NCI-H345 treated with DMSO at 0.1 percent for 48 hours (cell line): ENCODE data around the gene ARRB1.
"Not testable (repeated sequence)": the region's sequence is repeated elsewhere in the genome, so short reads cannot be mapped to it uniquely, and the experiment has no call there.

ENCODE experiments used
- DNase-seq: peaks from one replicate; lab custom pipeline; 2025; ENCODE audit not compliant: unreplicated experiment; lab: John Stamatoyannopoulos, UW

ARRB1 gene

DNA sequence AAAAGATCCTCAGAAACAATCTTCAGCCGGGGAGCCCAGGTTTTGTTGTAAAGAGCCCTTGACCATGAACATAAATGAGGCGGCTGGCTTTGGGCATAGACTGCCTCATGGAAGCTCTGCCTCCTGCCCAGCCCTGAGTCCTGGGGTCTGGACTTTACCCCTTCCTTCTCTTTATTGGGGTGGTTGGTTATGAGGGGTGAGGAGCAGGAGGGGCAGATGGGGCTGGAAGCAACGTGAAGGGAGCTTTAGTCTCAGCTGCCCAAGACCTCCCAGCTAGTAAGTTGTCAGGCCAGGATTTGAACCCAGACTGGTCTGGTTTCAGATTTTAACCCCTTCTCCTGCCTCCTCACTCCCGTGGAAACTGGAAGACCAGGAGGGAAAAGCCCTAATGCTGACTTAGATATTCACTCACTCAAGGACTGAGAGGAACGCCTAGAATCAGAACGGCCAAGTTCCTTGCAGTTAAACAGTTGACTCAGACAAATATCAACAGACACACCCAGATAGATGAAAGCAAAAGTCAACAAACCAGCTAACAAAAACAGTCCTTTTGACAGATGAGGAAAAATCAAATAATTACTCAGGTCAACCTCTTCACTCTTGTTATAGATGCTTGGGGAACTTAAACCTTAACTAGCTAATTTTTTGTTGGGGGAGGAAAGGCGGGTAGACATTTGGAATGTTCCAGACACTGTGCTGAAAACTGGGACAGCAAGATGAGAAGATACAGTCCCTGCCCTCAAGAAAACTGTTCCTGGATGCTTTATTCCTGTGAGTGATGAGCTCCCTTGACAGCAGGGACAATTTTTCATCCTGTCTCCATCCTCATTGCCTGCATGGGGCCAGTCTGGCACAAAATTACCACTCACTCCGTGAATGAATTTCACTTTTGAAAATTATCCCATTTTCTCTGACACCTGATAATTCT is 20.8 kb upstream of the ARRB1 start:
- DNase-seq = no peak

DNA sequence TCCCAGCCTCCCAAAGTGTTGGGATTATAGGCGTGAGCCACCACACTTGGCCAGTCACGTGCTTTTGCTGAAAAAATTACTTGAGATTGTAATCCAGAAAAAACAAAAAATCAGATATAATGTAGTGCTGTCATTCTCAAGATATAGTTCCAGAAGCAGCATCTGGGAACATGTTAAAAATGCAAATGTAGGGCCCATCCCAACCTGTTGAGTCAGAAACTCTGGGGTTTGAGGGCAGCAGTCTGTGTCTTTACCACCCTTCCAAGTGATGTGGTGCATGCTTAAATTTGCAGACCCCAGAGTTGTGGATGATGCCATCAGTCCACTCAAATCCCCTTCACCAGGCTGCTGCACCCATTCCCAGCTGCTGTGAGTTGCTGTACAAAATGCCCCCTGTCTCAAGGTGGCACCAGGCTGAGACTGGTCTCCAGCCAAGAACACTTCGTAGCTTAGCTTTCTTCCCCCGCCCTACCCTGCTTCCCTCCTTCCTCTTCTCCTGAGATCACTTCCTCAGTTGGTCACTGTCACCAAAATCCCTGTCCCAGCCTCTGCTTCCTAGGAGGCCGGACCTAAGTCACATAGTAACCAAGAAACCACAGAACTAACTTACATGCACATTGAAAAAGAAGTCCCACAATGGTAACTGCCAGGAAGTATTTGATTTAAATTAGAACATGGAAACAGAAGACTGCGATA is 18.2 kb upstream of the ARRB1 start:
- no peak for DNase-seq

DNA sequence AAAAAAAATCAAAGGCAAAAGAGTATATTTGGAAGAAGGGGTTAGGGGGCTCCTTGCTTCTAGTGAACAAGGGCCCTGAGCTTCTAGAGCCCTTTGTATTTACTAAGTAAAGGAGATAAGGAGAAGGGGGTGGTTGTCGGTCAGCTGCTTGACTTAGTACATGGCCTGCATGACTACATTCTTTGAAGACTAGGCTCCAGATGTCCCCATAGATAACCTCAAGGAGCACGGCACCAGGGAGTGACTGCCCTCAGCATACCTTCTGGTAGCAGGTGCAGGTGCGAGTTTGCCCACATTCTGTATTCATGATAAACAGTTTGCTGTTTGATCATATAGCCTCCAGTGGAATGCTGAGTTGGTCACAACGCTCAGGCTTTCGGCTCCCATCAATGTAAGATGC is 15.4 kb upstream of the ARRB1 start:
- not testable (repeated sequence) for DNase-seq

DNA sequence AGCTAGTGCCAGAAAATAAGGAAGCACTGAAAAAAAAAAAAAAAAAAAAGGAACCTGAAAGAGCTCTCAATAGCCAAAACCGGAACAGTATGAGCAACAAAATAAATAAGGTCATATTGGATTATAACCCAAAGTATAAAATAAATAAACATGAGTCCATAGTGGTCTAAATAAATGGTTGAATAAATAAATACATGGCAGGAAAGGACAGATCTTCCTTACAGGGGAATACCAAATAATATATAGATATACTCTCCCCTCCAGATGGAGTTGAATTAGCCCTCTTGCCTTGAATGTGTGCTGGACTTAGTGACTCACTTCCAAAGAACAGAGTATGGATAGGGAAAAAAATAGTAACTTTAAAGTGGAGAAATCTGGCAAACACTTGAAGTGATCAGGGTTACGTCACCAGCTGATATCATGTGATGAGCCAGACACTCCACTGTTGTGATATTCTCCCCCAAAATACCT is 14.3 kb upstream of the ARRB1 start:
- DNase-seq = no peak

DNA sequence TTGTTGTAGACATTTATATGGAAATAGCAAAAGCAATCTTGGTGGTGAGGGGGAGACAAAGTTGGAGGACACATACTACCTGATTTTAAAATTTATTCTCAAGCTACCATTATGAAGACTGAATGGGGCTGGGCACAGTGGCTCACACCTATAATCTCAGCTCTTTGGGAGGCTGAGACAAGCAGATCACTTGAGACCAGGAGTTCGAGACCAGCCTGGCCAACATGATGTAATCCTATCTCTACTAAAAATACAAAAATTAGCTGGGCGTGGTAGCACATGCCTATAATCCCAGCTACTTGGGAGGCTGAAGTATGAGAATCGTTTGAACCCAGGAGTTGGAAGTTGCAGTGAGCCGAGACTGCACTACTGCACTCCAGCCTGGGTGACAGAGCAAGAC is 10.8 kb upstream of the ARRB1 start:
- not testable (repeated sequence) for DNase-seq

DNA sequence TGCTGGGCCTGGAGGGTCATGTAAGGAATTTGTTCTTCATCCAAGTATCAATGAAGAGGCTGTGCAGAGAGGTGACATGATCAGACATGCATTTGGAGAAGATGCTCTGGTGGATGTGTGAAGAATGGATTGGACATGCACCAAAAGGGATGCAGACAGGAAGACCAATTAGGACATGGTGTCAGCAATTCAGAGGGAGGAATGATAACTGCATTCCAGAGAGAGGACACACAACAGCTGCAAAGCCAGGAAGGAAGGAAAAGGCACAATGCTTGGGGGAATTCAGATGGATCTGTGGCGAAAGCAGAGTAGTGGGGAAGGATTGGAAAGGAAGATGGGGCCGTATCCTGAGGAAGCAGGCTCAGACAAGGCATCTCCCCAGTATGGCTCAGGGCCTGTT is 5.2 kb upstream of the ARRB1 start:
- no peak for DNase-seq

DNA sequence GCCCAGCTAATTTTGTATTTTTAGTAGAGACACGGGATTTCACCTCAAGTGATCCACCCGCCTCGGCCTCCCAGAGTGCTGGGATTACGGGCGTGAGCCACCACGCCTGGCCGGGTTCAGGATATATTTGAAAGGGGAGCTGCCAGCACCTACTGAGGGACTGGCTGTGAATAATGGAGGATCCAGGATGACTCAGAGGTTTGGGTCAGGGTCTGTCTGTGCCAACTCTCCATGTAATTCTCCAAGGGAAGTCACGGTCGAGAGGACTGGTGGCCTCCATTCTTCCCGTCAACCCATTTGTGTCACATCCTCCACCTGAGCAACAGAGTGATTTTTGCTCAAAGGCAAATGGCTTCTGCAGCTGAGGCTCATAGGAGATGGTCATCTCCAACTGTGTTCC is 3.6 kb upstream of the ARRB1 start:
- DNase-seq = no peak

DNA sequence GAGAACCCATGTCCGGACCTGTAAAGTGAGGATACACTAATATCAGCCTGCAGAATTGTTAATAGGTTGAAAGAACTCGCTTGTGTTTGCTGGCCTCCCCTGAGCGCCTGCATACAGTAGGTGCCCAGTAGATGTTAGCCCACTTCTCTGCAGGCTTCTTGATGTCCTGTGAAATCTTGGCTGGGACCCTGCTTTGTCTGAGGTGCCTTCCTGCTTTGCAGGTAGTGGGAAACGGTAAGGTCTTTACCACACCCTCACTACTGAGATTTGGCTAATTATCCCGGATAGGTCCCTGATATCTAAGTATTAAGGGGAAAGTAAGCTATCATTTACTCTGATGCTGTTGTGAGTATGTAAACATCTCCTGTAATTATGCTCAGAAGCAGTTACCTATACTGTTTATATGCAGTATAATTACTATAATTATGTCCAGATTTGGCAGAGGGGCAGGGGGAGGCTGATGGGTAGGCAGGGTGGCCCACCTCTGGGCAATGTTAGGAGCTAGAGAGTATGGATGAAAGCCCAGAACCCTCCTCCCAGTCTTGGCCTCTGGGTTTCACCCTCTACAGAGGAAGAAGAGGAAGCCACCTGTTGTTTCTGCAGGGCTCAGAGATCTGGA is 1.2 kb upstream of the ARRB1 start:
- no peak for DNase-seq

DNA sequence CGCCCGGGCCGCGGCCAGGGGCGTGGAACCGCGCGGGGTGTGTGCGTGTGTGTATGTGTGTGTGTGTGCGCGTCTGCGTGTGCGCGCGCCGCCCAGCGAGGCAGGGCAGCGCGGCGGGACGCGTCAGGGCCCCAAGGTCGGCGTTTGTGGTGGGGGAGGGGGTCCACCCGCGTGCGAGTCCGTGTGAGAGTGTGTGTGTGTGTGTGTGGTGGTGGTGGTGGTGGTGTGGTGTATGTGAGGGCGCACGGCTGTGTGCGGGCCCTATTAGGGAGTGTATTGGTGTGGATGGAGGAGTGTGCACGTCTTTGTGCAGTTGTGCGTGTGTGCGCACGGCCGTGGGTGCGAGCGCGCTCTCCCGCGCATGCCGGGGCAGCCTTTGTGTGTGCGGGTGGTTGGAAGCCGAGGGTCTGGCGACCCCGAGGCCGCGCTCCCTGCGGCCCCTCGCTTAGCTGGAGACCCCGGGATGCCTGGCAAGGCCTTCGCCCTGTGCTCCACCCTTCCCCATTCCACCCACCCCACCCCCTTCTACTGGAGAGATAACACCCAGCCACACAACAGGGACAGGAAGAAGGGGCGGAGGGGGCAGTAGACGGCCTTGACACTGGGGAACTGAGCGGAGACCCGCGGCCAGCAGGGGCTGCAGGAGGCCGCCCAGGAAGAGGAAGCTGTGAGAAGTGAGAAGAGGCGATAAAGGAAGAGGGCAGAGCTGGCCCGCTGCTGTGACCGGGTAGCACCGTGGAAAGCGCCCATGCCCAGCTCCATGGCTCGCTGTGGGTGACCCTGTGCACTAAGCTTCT is 528 bp upstream of the ARRB1 start:
- DNase-seq = no peak

DNA sequence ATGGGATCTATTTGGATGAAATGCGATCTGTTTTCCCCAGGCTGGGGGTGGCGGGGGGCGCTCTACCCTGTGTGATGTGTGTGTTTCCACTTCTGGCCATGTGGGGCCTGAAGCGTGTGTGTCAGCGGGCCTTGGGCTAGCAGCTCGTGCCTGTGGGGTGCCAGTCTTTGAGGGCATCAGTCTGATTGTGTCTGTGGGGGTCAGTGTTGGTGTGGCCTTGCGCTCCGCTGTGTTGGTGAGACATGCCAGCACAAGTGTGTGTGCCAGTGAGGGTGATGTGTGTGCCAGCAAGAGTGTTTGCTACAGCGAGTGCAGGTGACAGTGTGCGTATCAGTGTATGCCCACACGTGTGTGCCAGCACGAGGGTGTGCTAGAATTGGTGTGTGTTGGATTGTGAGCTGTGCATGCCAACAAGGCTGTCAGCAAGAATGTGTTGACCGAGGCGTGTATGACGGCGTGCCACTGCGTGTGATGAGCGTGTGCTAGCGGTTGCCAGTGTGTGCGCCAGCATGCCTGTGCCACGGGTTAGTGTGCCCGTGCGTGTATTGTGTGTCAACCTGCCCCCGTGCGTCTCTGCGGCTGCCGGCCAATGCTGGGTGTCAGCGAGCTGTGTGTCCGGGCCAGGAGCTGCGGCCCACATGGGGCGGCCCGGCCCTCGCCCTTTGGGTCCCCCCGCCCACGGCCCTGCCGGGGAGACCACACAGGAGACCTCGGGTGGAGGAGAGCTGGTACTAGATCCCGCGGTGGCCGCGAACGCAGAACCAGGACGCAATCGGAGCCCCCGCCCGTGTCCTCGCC is 519 bp downstream of the ARRB1 start:
- DNase-seq = peak; percentile 18

DNA sequence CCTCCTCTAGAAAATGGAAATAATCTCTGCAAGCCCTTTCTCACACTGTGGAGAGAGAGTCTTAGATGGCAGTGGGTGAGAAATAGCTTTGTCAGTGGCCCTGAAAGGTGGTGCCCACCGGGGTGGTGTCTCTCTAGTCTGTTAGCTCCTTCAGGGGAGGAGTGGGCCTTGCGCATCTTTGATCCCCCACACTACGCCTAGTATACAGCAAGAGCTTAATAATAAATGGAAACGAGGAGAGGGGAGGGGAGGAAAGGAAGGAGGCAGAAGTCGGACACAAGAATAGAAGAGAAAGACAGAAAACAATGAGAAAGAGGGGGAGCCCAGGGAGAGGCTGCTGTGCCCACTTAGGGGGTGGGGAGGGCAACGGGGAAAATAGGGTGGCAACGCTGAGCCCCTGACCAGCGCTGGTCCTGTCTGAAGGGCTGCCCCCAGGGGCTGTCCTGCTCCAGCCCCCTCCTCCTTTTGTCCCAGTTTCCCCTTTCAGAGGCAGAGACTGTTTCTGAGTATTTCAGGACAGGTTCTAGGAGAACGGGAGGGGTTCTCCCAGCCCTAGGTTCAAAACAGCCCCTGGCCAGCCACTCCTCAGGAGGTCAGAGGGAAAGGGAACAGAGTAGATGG is 1.2 kb downstream of the ARRB1 start:
- no peak for DNase-seq

DNA sequence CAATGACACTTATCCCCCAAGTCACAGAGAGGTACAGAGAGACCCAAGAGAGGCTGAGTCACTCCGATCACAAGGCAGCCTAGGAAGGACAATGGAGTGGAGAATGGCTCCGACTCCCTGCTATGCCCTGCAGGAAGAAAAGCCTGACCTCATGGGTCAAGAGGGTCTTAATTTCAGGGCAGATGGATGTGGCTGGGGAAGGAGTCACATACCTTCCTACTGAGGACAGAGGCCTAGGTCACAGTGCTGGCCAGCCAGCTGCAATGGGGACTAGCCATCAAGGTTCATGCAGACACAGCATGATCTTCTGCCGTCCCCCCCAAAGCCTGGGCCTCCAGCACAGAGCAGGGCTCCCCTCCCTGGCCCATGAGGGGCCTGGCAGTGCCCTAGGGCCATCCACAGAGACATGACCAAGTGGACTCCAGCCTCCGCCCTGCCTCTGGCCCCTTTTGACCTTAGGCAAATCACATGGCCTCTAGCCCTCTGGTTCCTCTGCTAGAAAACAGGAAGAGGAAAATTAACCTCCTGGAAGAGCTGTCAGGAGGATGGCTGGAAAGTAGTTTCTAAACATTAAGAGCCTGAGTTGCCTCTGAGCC is 1.8 kb downstream of the ARRB1 start:
- no peak for DNase-seq

DNA sequence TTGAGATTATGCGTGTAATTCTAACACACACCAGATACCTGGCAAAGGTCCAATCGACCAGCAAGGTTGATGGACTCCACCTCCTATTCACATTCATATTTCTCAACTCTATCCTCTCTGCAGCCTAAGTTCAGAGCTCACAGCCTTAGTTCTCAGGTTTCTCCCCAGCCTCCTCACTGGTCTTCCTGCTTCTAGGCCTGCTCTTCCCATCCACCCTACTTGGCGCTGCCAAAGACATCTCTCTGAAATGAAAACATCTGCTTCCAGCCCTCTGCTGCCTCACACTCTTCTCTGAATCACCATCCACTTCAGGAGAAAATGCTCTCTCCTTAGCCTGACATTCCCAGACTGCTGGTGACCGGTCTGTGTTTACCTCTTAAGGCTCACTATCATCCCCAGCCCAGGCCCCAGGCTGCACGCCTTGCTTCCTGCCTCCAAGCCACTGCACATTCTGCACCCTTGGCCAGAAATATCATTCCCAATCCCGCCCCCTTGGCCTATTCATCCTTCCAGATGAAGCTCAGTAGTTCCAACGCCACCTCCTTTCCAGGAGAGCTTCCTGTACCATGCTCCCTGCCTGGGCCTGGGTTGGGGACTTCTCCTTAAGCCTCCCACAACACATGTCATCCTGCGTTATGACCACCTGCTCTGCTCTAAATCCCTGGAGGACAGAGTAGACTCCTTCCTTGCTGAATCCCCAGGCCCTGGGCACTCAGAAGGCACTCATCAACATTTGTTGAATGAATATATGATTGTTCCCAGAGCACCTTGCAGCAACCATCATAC is 3.5 kb downstream of the ARRB1 start:
- no peak for DNase-seq

DNA sequence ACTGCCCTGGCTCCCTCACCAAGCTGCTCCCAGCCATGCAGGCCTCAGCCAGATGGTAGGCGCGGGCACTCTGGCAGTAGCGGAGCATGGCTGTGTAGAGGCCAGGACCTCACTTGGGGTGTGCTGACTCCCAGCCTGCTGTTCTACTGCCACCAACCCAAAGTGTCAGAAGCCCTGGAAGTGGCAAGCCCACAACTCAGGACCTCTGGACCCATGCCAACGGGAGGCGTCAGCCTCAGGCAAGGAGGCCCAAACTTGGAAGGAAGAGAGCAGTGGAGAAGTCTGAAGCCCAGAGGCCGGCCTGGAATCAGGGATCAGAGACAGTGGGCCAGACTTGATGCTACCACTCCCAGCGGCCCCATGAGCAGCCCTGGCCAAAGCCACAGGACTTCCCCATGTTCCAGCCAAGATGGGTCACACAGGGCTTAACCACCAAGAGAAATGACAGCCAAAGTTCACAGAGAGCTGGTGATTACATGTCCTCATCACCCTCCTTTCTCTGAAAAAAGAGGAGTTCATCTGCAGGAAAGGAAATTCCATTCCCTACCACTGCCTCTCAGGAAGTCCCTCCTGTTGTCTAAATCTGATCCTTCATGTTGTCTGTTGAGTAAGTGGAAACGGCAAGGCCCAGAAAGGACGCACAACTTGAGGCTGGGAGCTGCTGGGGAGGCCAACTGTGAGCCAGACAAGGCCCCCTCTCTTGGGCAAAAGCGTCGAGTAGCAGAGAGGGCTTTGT is 4.4 kb downstream of the ARRB1 start:
- DNase-seq = no peak

DNA sequence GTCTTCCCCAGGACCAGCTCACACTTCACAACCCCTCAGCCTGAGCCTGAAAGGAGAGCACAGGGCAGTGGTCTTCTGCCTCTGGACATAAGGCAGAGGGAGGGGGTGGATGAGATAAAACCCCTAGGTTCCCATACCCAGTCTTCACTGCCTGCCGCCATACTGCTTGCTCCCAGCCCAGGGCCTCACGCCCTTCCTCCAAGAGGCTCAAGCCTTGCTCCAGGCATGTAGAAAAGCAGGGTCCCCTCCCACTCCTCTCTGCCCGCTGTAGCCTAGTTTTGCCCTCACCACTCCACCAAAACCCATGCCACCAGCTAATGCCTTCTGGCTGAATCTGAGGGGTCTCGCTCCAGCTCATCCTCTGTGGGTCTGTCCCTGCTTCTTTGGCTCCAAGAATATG is 5.2 kb downstream of the ARRB1 start:
- no peak for DNase-seq

DNA sequence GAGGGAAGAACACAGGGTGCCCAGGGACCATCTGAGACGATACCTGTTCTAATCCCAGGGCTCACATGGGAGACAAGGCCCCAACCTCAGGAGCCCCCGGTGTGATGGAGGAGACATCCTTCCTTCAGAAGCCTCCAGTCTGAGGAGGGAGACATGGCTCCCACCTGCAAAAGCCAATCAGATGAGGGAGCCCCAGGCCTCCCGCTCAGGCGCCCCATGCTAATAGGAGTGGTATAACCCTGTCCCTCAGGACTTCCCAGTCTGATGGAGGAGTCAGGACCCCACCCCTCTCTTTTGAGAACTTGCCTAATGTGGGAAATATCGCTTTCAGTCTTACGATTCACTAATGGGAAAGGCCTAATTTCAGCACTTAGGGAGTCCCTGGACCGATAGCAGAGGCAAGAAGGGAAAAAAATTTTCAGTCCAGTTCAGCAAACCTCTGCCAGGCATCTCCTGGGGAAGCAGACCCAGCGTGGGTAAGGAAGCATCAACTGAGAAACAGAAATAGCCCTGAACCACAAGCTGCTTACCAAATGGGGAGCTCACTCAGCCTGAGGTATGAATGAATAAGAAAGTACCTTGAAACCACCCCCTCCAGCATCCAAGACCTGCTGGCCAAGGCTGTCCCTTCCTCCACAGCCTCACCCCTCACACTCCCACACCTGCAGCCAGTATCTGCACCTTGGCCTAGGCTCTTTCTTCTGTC is 5.9 kb downstream of the ARRB1 start:
- no peak for DNase-seq

DNA sequence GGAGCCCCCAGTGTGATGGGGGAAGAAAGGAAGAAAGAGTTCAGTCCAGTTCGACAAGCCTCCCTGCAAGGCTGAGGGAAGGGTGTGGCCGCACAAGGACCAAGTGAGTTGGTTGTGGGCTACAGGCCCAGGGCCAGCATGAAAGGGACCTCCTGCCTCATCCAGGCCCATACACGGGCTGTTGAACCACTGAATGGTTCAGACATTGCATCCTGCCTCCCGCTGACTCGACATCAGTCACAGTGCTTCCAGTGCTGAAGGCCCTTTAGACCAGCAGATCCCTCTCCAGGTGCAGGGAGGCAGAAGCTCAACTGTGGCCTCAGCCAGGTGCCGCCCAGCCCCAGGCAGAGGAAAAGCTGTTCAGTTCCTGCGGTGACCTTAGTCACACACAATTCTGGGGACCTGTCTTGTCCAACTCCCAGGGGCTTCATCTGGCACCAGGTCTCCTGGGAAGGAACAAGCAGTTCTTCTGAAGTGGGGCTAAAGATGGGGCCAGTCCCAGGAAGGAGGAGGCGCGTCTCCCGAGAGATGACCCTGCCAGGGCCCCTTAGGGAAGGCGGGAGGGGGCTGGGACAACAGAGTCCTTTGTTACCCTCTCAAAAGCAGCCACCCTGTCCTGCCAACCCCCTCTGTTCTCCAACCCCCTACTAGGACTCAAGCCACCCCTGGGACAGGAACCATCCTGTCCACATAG is 6.6 kb downstream of the ARRB1 start:
- DNase-seq = no peak
